ENCODE measurements around the gene SHROOM1. TPM values are rescaled to one million over a fixed set of nuclear protein-coding genes. Genes with fewer than 3 reads are reported as not detected.

Gene SHROOM1
- total and polyA plus RNA-seq, 2 donors (not counting 3 experiments of a cell fraction or from before 2014, with no cell fraction given): 12.8 to 20.9 TPM

DNA sequence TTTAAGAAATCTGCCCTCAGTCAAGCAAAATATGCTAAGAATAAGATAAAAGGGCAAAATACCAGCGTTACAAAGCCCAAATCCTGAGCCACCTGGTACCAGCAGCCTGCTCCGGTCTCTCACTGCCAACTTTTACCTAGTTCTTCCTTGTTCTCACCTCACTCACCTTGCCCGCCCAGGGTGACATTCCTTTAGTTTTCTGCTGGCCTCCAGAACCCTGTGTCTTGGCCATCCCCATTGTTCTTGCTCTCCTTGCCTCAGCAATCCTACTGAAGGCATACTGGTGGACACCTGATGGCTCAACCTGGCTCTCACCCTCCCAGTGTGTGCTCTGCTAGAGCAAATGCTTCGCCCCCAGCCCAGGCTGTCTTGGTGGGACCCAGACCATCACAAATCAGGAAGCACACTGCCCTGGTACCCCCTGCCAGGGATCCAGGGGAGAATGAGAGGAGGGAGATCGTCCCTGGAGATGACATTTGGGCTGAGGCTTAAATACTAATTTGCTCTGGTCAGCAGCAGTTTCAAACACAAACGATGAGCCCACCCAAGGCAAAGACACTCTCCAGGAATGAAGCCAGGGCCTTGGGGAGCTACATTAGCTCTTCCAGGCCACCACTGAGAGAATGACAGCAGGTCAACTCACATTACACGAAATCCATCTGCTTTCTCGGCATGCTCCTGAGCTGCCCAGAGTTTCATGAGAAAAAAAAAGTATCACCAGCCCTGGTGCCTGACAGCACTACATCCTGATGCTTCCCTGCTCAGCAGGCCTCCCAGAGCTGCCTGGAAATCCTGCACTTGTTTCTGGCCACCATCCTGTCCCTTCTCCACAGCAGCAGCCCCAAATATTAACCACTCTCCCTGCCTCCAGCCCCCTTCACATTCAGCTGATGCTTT, 41.2 kb downstream of the SHROOM1 start:
- Histone ChIP-seq H3K9ac (replicated peaks; ENCODE audit: extremely low read depth, insufficient read depth, low read length) (no peak overlapping the region), H4K20me1 (replicated peaks; ENCODE audit: control insufficient read depth, extremely low read depth, insufficient read depth, low read length) (no peaks in the 10 kb centered on the region), H3K4me3 (replicated peaks in 1 of 3; ENCODE audit: insufficient read depth in 1 of 3, low read depth in 1 of 3, low read length in 3 of 3) (no peak overlapping the region), H2AFZ (ENCODE audit: low read depth, low read length) (no peak overlapping the region), H3K27ac (ENCODE audit: insufficient read depth, low read depth, low read length) (no peak overlapping the region), H3K27me3 (ENCODE audit: control insufficient read depth in 2 of 2, insufficient read depth in 2 of 2, low read length in 2 of 2) (peaks cover 0 to 7% of the 10 kb centered on the region in 2 experiments), H3K9me1 (replicated peaks; ENCODE audit: control insufficient read depth, extremely low read depth, insufficient read depth, low read length) (no peaks in the 10 kb centered on the region), H3K9me3 (replicated peaks; ENCODE audit: control insufficient read depth, insufficient read depth, low read length) (no peaks in the 10 kb centered on the region), H3K79me2 (ENCODE audit: control insufficient read depth, insufficient read depth, low read length) (no peaks in the 10 kb centered on the region), H3K4me1 (ENCODE audit: control insufficient read depth, extremely low read depth, insufficient read depth, low read length) (no peaks in the 10 kb centered on the region), H3K4me2 (ENCODE audit: insufficient read depth, low read length) (no peak overlapping the region), H3K36me3 (ENCODE audit: control insufficient read depth in 2 of 2, extremely low read depth in 1 of 2, insufficient read depth in 2 of 2, low read length in 2 of 2) (no peaks in the 10 kb centered on the region)
- POLR2A ChIA-PET: no interaction called here
- dilution Hi-C loops (cut with MboI; ENCODE audit: extremely low pct_ligation_motif_present, low sequenced_read_pairs) (no loop called here), intact Hi-C loops (cut with micrococcal nuclease) (no loop called here)
- no peak for FAIRE-seq
- TF ChIP-seq JUN (IDR thresholded peaks at IDR 0.05; ENCODE audit: borderline replicate concordance, insufficient read depth, insufficient read length, low read depth): no peak
- TF ChIP-seq GATA2 (IDR thresholded peaks at IDR 0.05; ENCODE audit: insufficient read depth, insufficient read length, low read depth, low read length): no peak
- TF ChIP-seq, protein P1, sequence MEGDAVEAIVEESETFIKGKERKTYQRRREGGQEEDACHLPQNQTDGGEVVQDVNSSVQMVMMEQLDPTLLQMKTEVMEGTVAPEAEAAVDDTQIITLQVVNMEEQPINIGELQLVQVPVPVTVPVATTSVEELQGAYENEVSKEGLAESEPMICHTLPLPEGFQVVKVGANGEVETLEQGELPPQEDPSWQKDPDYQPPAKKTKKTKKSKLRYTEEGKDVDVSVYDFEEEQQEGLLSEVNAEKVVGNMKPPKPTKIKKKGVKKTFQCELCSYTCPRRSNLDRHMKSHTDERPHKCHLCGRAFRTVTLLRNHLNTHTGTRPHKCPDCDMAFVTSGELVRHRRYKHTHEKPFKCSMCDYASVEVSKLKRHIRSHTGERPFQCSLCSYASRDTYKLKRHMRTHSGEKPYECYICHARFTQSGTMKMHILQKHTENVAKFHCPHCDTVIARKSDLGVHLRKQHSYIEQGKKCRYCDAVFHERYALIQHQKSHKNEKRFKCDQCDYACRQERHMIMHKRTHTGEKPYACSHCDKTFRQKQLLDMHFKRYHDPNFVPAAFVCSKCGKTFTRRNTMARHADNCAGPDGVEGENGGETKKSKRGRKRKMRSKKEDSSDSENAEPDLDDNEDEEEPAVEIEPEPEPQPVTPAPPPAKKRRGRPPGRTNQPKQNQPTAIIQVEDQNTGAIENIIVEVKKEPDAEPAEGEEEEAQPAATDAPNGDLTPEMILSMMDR (IDR thresholded peaks at IDR 0.05; ENCODE audit: extremely low read depth in 1 of 2, insufficient read depth in 1 of 2, low read depth in 1 of 2, low read length in 2 of 2): no peak
- DNase-seq (ENCODE audit: low read depth, low spot score): no peak
- BruUV-seq (replicated peaks): no TSS peak
- CTCF ChIA-PET: interaction anchor here (0.9 to 1.5 kb wide), 3 partner anchors 20 to 42 kb away, joined by 3 to 4 read pairs (median 3); partner anchors contain the start of gene CCNI2

DNA sequence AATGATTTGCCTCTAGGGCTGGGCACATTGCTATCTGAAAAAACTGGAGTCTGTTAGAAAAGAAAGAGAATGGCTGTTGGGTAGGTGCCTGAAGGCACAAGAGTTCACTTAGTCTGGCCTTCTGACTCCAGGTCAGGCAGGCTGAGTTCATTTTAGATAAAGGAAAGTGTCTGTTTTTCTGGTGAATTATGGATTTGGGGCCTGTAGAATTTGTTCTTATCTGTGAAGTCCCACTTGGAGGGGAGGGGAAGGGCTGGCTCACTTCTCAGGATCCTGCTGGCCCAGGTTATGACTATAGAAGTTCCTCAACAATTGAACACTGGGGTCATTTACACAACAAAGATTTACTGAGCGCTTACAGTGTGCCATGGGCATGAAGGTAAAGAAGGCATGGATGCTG, 41.9 kb downstream of the SHROOM1 start:
- H3K27me3 ChIP-seq (ENCODE audit: control insufficient read depth in 2 of 2, insufficient read depth in 2 of 2, low read length in 2 of 2): peaks cover 0 to 7% of the 10 kb centered on the region in 2 experiments
- DNase-seq (ENCODE audit: low read depth, low spot score): no peak
- H3K9me3 ChIP-seq (replicated peaks; ENCODE audit: control insufficient read depth, insufficient read depth, low read length): no peaks in the 10 kb centered on the region
- H3K9me1 ChIP-seq (replicated peaks; ENCODE audit: control insufficient read depth, extremely low read depth, insufficient read depth, low read length): no peaks in the 10 kb centered on the region
- ChIA-PET POLR2A (no interaction called here), CTCF (no interaction called here)
- H3K79me2 ChIP-seq (ENCODE audit: control insufficient read depth, insufficient read depth, low read length): no peaks in the 10 kb centered on the region
- no peak overlapping the region for H3K4me3 ChIP-seq (replicated peaks in 1 of 3; ENCODE audit: insufficient read depth in 1 of 3, low read depth in 1 of 3, low read length in 3 of 3)
- BruUV-seq (replicated peaks): no TSS peak
- H2AFZ ChIP-seq (ENCODE audit: low read depth, low read length): no peak overlapping the region
- dilution Hi-C loops (cut with MboI; ENCODE audit: extremely low pct_ligation_motif_present, low sequenced_read_pairs) (no loop called here), intact Hi-C loops (cut with micrococcal nuclease) (no loop called here)
- H3K9ac ChIP-seq (replicated peaks; ENCODE audit: extremely low read depth, insufficient read depth, low read length): no peak overlapping the region
- FAIRE-seq: no peak
- H3K27ac ChIP-seq (ENCODE audit: insufficient read depth, low read depth, low read length): no peak overlapping the region
- H3K4me1 ChIP-seq (ENCODE audit: control insufficient read depth, extremely low read depth, insufficient read depth, low read length): no peaks in the 10 kb centered on the region
- H3K36me3 ChIP-seq (ENCODE audit: control insufficient read depth in 2 of 2, extremely low read depth in 1 of 2, insufficient read depth in 2 of 2, low read length in 2 of 2): no peaks in the 10 kb centered on the region
- H3K4me2 ChIP-seq (ENCODE audit: insufficient read depth, low read length): no peak overlapping the region
- no peak for TF ChIP-seq GATA2 (IDR thresholded peaks at IDR 0.05; ENCODE audit: insufficient read depth, insufficient read length, low read depth, low read length)
- TF ChIP-seq POLR2AphosphoS5 (IDR thresholded peaks at IDR 0.05; ENCODE audit: insufficient read depth, low read depth, low read length): no peak
- no peak for TF ChIP-seq JUN (IDR thresholded peaks at IDR 0.05; ENCODE audit: borderline replicate concordance, insufficient read depth, insufficient read length, low read depth)
- no peak for TF ChIP-seq POLR2A (IDR thresholded peaks at IDR 0.05; ENCODE audit: low read depth, low read length)
- TF ChIP-seq, protein P2, sequence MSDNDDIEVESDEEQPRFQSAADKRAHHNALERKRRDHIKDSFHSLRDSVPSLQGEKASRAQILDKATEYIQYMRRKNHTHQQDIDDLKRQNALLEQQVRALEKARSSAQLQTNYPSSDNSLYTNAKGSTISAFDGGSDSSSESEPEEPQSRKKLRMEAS (IDR thresholded peaks at IDR 0.05; ENCODE audit: insufficient read depth, insufficient read length): no peak
- TF ChIP-seq MYC (IDR thresholded peaks at IDR 0.05; ENCODE audit: low read depth, low read length): no peak
- no peak for TF ChIP-seq EZH2 (IDR thresholded peaks at IDR 0.05; ENCODE audit: borderline replicate concordance, low read depth, low read length, severe bottlenecking)
- TF ChIP-seq, protein P1 (IDR thresholded peaks at IDR 0.05; ENCODE audit: extremely low read depth in 1 of 2, insufficient read depth in 1 of 2, low read depth in 1 of 2, low read length in 2 of 2): no peak
- no peak for TF ChIP-seq FOS (IDR thresholded peaks at IDR 0.05; ENCODE audit: borderline replicate concordance, insufficient read depth, low read length)
- H4K20me1 ChIP-seq (replicated peaks; ENCODE audit: control insufficient read depth, extremely low read depth, insufficient read depth, low read length): no peaks in the 10 kb centered on the region
